HepG2 (cell line): ENCODE data around the gene SP140L. TPM values are rescaled to one million over a fixed set of nuclear protein-coding genes. Genes with fewer than 3 reads are reported as not detected.

Experiments
- AHR ChIP-seq: IDR thresholded peaks from 2 replicates; pipeline ENCODE4 v1.6.1; 2018; ENCODE audit warnings: missing genetic modification reagents, missing compliant biosample characterization
- GABPA ChIP-seq, 2 experiments: IDR thresholded peaks; 2 replicates each; pipeline ENCODE4 v1.6.1; 2011 to 2016; ENCODE audit warnings: low read depth in 2 of 2, low read length in 1 of 2, missing biosample characterization in 1 of 2, missing genetic modification characterization in 1 of 2
- HNRNPH1 ChIP-seq: fragments of 200-400 bp; formaldehyde crosslinking; optimal IDR thresholded peaks from 2 replicates; pipeline ENCODE3; 2017; ENCODE audit warnings: mild to moderate bottlenecking, low read depth, low read length
- KLF11 ChIP-seq: IDR thresholded peaks from 2 replicates; pipeline ENCODE4 v1.6.1; 2016; ENCODE audit warnings: missing compliant biosample characterization
- SIN3B ChIP-seq: fragments of 150-350 bp; IDR thresholded peaks from 2 replicates; pipeline ENCODE4 v1.6.1; 2014; ENCODE audit warnings: low read length
- ZFP82 ChIP-seq: sonication (generic); formaldehyde crosslinking; IDR thresholded peaks from 2 replicates; pipeline ENCODE4 v1.5.1; 2020; ENCODE audit warnings: mild to moderate bottlenecking, missing genetic modification reagents, borderline replicate concordance
- polyA plus RNA-seq, 8 experiments: library from polyadenylated mRNA; depleted of rRNA in 3 of 8; stranded (reverse) in 7 of 8; unstranded in 1 of 8; fragments of >200 nt; fragmentation: Illumina TruSeq in 4 of 8; extraction: Trizol in 4 of 8; gene quantifications; 2 replicates each; pipeline versions ENCODE4 v1.2.1 to v1.2.3, GENCODE V29; 2011 to 2016; ENCODE audit warnings: low read depth in 4 of 8, missing spikeins in 1 of 8, mixed read lengths in 1 of 8; ENCODE audit not compliant: insufficient read depth in 1 of 8
- total RNA-seq, 5 experiments: library from RNA; depleted of rRNA; stranded (reverse); fragments of >200 nt; fragmentation: Illumina TruSeq; extraction: Trizol; gene quantifications; 2 replicates each; pipeline ENCODE4 v1.2.3, GENCODE V29; 2016; ENCODE audit warnings: low read depth in 1 of 5
- TF ChIP-seq, protein P1 (sequence below): sonication (generic); formaldehyde crosslinking; IDR thresholded peaks from 2 replicates; pipeline ENCODE4 v1.5.1; 2020; ENCODE audit warnings: mild to moderate bottlenecking, missing genetic modification reagents
- TF ChIP-seq, protein P2 (sequence below): sonication (generic); formaldehyde crosslinking; conservative IDR thresholded peaks from 2 replicates; pipeline ENCODE4 v1.8.0; 2022; ENCODE audit warnings: mild to moderate bottlenecking, moderate library complexity, missing genetic modification reagents
- TF ChIP-seq, protein P3 (sequence below): IDR thresholded peaks from 2 replicates; pipeline ENCODE4 v1.6.1; 2012; ENCODE audit warnings: inconsistent platforms
- TF ChIP-seq, protein P4 (sequence below): sonication (generic); formaldehyde crosslinking; IDR thresholded peaks from 2 replicates; pipeline ENCODE4 v1.4.0; 2020; ENCODE audit warnings: missing genetic modification reagents
- TF ChIP-seq, protein P5 (sequence below): IDR thresholded peaks from 2 replicates; pipeline ENCODE4 v1.6.1; 2016; ENCODE audit warnings: missing biosample characterization, missing genetic modification reagents, low read depth
- TF ChIP-seq, protein P6 (sequence below): sonication (generic); formaldehyde crosslinking; IDR thresholded peaks from 2 replicates; pipeline ENCODE4 v1.5.0; 2020; ENCODE audit warnings: mild to moderate bottlenecking, missing genetic modification reagents, borderline replicate concordance

SP140L gene
- total and polyA plus RNA-seq, 2 of the 13 experiments (the other 11 are each of a cell fraction or from before 2014, with no cell fraction given): 10.9 to 17.5 TPM

DNA sequence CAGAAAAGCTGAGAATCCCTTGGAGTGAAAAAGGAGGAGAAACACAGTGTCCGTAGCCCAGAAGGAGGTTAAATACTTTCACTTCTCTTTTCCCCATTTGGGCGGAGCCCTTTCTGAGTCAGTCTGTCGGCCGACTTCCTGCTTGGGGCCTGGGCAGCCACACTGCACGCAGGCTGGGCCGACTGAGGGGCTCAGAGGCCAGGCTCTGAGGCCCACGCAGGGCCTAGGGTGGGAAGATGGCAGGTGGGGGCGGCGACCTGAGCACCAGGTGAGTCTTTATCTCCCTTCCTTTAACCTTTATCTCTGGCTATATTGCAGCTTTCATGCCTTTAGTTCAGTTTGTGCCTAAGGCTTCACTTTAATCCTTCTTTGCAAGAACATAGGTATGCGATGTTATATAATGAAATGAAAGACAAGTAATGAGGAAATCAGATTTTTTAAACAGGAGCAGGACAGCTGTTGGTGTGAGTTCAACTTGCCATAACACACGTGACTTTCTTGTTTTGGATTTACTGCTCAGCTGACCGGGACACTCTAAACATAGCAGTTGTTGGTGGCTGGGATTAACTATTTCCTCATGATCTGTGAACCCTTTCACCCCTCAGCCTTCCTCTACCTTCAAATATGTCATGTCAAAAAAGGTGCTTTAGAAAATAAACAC, 89.2 kb downstream of the SP140L start, which contains the start of gene SP100 (continued):
- TF ChIP-seq, protein P1, sequence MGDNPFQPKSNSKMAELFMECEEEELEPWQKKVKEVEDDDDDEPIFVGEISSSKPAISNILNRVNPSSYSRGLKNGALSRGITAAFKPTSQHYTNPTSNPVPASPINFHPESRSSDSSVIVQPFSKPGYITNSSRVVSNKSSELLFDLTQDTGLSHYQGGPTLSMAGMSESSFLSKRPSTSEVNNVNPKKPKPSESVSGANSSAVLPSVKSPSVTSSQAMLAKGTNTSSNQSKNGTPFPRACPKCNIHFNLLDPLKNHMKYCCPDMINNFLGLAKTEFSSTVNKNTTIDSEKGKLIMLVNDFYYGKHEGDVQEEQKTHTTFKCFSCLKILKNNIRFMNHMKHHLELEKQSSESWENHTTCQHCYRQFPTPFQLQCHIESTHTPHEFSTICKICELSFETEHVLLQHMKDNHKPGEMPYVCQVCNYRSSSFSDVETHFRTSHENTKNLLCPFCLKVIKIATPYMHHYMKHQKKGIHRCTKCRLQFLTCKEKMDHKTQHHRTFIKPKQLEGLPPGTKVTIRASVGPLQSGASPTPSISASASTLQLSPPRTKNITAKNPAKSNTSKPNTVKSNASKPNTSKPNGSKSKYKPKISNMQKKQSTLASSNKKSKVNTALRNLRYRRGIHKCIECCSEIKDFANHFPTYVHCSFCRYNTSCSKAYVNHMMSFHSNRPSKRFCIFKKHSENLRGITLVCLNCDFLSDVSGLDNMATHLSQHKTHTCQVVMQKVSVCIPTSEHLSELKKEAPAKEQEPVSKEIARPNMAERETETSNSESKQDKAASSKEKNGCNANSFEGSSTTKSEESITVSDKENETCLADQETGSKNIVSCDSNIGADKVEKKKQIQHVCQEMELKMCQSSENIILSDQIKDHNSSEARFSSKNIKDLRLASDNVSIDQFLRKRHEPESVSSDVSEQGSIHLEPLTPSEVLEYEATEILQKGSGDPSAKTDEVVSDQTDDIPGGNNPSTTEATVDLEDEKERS (CRISPR knock-in tag): peak; percentile 72
- TF ChIP-seq, protein P2, sequence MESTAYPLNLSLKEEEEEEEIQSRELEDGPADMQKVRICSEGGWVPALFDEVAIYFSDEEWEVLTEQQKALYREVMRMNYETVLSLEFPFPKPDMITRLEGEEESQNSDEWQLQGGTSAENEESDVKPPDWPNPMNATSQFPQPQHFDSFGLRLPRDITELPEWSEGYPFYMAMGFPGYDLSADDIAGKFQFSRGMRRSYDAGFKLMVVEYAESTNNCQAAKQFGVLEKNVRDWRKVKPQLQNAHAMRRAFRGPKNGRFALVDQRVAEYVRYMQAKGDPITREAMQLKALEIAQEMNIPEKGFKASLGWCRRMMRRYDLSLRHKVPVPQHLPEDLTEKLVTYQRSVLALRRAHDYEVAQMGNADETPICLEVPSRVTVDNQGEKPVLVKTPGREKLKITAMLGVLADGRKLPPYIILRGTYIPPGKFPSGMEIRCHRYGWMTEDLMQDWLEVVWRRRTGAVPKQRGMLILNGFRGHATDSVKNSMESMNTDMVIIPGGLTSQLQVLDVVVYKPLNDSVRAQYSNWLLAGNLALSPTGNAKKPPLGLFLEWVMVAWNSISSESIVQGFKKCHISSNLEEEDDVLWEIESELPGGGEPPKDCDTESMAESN (CRISPR knock-in tag): peak; percentile 19; the same call in 1 of the 2 replicates
- TF ChIP-seq ZFP82 (no peak), AHR (CRISPR knock-in tag) (peak; percentile 71; the same call in 1 of the 2 replicates), SIN3B (0 out of 2 replicates have a peak, but pooled peaks have one; percentile 32), GABPA (IDR thresholded peaks at IDR 0.05; ENCODE audit: low read depth, low read length) (no peak), GABPA (CRISPR knock-in tag; IDR thresholded peaks at IDR 0.05; ENCODE audit: low read depth) (peak; percentile 80), KLF11 (CRISPR knock-in tag) (peak; percentile 42; the same call in 1 of the 2 replicates), HNRNPH1 (no peak)
- TF ChIP-seq, protein P3, sequence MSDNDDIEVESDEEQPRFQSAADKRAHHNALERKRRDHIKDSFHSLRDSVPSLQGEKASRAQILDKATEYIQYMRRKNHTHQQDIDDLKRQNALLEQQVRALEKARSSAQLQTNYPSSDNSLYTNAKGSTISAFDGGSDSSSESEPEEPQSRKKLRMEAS: peak; percentile 79
- TF ChIP-seq, protein P4, sequence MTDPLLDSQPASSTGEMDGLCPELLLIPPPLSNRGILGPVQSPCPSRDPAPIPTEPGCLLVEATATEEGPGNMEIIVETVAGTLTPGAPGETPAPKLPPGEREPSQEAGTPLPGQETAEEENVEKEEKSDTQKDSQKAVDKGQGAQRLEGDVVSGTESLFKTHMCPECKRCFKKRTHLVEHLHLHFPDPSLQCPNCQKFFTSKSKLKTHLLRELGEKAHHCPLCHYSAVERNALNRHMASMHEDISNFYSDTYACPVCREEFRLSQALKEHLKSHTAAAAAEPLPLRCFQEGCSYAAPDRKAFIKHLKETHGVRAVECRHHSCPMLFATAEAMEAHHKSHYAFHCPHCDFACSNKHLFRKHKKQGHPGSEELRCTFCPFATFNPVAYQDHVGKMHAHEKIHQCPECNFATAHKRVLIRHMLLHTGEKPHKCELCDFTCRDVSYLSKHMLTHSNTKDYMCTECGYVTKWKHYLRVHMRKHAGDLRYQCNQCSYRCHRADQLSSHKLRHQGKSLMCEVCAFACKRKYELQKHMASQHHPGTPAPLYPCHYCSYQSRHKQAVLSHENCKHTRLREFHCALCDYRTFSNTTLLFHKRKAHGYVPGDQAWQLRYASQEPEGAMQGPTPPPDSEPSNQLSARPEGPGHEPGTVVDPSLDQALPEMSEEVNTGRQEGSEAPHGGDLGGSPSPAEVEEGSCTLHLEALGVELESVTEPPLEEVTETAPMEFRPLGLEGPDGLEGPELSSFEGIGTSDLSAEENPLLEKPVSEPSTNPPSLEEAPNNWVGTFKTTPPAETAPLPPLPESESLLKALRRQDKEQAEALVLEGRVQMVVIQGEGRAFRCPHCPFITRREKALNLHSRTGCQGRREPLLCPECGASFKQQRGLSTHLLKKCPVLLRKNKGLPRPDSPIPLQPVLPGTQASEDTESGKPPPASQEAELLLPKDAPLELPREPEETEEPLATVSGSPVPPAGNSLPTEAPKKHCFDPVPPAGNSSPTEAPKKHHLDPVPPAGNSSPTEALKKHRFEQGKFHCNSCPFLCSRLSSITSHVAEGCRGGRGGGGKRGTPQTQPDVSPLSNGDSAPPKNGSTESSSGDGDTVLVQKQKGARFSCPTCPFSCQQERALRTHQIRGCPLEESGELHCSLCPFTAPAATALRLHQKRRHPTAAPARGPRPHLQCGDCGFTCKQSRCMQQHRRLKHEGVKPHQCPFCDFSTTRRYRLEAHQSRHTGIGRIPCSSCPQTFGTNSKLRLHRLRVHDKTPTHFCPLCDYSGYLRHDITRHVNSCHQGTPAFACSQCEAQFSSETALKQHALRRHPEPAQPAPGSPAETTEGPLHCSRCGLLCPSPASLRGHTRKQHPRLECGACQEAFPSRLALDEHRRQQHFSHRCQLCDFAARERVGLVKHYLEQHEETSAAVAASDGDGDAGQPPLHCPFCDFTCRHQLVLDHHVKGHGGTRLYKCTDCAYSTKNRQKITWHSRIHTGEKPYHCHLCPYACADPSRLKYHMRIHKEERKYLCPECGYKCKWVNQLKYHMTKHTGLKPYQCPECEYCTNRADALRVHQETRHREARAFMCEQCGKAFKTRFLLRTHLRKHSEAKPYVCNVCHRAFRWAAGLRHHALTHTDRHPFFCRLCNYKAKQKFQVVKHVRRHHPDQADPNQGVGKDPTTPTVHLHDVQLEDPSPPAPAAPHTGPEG (CRISPR knock-in tag): no peak
- TF ChIP-seq, protein P5, sequence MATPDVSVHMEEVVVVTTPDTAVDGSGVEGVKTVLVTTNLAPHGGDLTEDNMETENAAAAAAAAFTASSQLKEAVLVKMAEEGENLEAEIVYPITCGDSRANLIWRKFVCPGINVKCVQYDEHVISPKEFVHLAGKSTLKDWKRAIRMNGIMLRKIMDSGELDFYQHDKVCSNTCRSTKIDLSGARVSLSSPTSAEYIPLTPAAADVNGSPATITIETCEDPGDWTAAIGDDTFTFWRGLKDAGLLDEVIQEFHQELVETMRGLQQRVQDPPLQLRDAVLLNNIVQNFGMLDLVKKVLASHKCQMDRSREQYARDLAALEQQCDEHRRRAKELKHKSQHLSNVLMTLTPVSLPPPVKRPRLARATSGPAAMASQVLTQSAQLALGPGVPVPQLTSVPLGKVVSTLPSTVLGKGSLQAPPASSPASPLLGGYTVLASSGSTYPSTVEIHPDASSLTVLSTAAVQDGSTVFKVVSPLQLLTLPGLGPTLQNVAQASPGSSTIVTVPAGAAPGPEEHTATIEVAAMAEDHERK: no peak
- TF ChIP-seq, protein P6, sequence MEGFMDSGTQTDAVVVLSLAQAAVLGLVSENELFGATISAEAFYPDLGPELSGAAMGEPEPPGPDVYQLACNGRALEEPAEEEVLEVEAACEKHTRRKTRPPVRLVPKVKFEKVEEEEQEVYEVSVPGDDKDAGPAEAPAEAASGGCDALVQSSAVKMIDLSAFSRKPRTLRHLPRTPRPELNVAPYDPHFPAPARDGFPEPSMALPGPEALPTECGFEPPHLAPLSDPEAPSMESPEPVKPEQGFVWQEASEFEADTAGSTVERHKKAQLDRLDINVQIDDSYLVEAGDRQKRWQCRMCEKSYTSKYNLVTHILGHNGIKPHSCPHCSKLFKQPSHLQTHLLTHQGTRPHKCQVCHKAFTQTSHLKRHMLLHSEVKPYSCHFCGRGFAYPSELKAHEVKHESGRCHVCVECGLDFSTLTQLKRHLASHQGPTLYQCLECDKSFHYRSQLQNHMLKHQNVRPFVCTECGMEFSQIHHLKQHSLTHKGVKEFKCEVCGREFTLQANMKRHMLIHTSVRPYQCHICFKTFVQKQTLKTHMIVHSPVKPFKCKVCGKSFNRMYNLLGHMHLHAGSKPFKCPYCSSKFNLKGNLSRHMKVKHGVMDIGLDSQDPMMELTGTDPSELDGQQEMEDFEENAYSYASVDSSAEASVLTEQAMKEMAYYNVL (CRISPR knock-in tag): peak; percentile 74; the same call in 1 of the 2 replicates
